H1 (cell line): Measurements from ENCODE around the gene CKAP4. TPM values are rescaled to one million over a fixed set of nuclear protein-coding genes. Genes with fewer than 3 reads are reported as not detected.

Experiments
- CTCF ChIA-PET: fragments of 300-600 bp; sonication (Branson Sonifier 250); formaldehyde crosslinking; loops from one replicate; lab custom pipeline; 2021; ENCODE audit not compliant: partially characterized antibody; lab: Charles Lee
- POLR2A ChIA-PET: fragments of 300-600 bp; sonication (Branson Sonifier 250); formaldehyde crosslinking; loops from one replicate; lab custom pipeline; 2021; ENCODE audit warnings: inconsistent platforms; ENCODE audit not compliant: partially characterized antibody; lab: Charles Lee
- DNase-seq, 2 experiments: peaks; one replicate each; pipeline versions ENCODE4 v3.0.0 to v3.0.0-alpha.2; 2010 to 2022; ENCODE audit warnings: low spot score in 2 of 2, low read depth in 1 of 2, mixed read lengths in 1 of 2
- FAIRE-seq: peaks from 2 replicates; lab custom pipeline; 2011; peaks lifted over from hg19 to GRCh38; lab: Jason Lieb, UNC
- H2AFZ ChIP-seq: 2 replicates; pipeline ENCODE4 v1.8.1; 2012; ENCODE audit warnings: low read length, inconsistent platforms
- H2AK5ac ChIP-seq: 2 replicates; pipeline ENCODE4 v1.6.1; 2013; ENCODE audit warnings: low read depth, low read length
- H2BK120ac ChIP-seq: replicated peaks from 2 replicates; pipeline ENCODE3; 2013; ENCODE audit warnings: low read depth, low read length, inconsistent platforms
- H2BK12ac ChIP-seq: 2 replicates; pipeline ENCODE4 v1.6.1; 2013; ENCODE audit warnings: low read depth, low read length
- H2BK15ac ChIP-seq: 2 replicates; pipeline ENCODE4 v1.6.1; 2013; ENCODE audit warnings: low read length
- H2BK20ac ChIP-seq: 2 replicates; pipeline ENCODE4 v1.6.1; 2013; ENCODE audit warnings: low read length
- H2BK5ac ChIP-seq: 2 replicates; pipeline ENCODE4 v1.6.1; 2013; ENCODE audit warnings: low read depth, low read length
- H3K14ac ChIP-seq: 2 replicates; pipeline ENCODE4 v1.6.1; 2013; ENCODE audit warnings: inconsistent platforms; ENCODE audit not compliant: insufficient read length
- H3K18ac ChIP-seq: 2 replicates; pipeline ENCODE4 v1.6.1; 2013; ENCODE audit warnings: low read length; ENCODE audit errors: extremely low read depth
- H3K23ac ChIP-seq: 2 replicates; pipeline ENCODE4 v1.6.1; 2013; ENCODE audit warnings: inconsistent platforms; ENCODE audit not compliant: insufficient read length
- H3K23me2 ChIP-seq: 2 replicates; pipeline ENCODE4 v1.6.1; 2013; ENCODE audit warnings: low read depth, low read length
- H3K27ac ChIP-seq: 2 replicates; pipeline ENCODE4 v1.6.1; 2011; ENCODE audit warnings: low read depth, low read length, inconsistent platforms
- H3K27me3 ChIP-seq, 4 experiments: replicated peaks in 1 of 4; 1 replicate in 1 of 4; 2 replicates in 3 of 4; pipeline versions ENCODE4 v1.6.1 to v1.8.1; 2011 to 2013; ENCODE audit warnings: low read length in 3 of 4, mild to moderate bottlenecking in 3 of 4, inconsistent platforms in 2 of 4, mixed read lengths in 2 of 4, moderate library complexity in 1 of 4; ENCODE audit not compliant: control insufficient read depth in 3 of 4, insufficient read depth in 3 of 4; ENCODE audit errors: extremely low read depth in 1 of 4
- H3K36me3 ChIP-seq, 4 experiments: 2 replicates each; pipeline versions ENCODE4 v1.6.1 to v1.8.1; 2011 to 2013; ENCODE audit warnings: mild to moderate bottlenecking in 4 of 4, low read length in 3 of 4, moderate library complexity in 2 of 4, control low read depth in 1 of 4, inconsistent platforms in 1 of 4; ENCODE audit not compliant: insufficient read depth in 4 of 4, control insufficient read depth in 2 of 4
- H3K4ac ChIP-seq: replicated peaks from 2 replicates; pipeline ENCODE3; 2013; ENCODE audit warnings: low read length, low read depth, mixed read lengths, inconsistent platforms; ENCODE audit not compliant: insufficient read length
- H3K4me1 ChIP-seq, 4 experiments: replicated peaks in 1 of 4; 1 replicate in 1 of 4; 2 replicates in 3 of 4; pipeline versions ENCODE4 v1.6.1 to v1.8.1; 2011 to 2013; ENCODE audit warnings: low read length in 3 of 4, inconsistent platforms in 2 of 4, mixed read lengths in 1 of 4; ENCODE audit not compliant: insufficient read depth in 4 of 4, control insufficient read depth in 3 of 4
- H3K4me2 ChIP-seq, 2 experiments: 2 replicates each; pipeline versions ENCODE4 v1.6.1 to v1.8.1; 2011 to 2013; ENCODE audit warnings: low read depth in 2 of 2, low read length in 2 of 2, control low read depth in 1 of 2, inconsistent platforms in 1 of 2, mild to moderate bottlenecking in 1 of 2; ENCODE audit not compliant: insufficient read depth in 1 of 2
- H3K4me3 ChIP-seq, 4 experiments: fragments of 200-600, 300-600 bp in 1 of 4; sonication (generic), shearing (Covaris generic), sonication (Bioruptor Twin) in 1 of 4; 2 replicates each; pipeline versions ENCODE4 v1.5.1 to v1.8.1; 2011 to 2016; ENCODE audit warnings: low read length in 4 of 4, low read depth in 3 of 4, control low read depth in 2 of 4, inconsistent platforms in 2 of 4, mild to moderate bottlenecking in 2 of 4, mixed read lengths in 1 of 4, moderate library complexity in 1 of 4; ENCODE audit not compliant: insufficient read depth in 2 of 4; ENCODE audit errors: extremely low read depth in 1 of 4
- H3K56ac ChIP-seq: replicated peaks from 2 replicates; pipeline ENCODE3; 2013; ENCODE audit warnings: low read depth, mild to moderate bottlenecking, mixed read lengths, low read length, inconsistent platforms; ENCODE audit not compliant: insufficient read length
- H3K79me1 ChIP-seq: 2 replicates; pipeline ENCODE4 v1.6.1; 2013; ENCODE audit warnings: low read depth, low read length, control low read depth
- H3K79me2 ChIP-seq, 2 experiments: 2 replicates each; pipeline versions ENCODE4 v1.6.1 to v1.8.1; 2012 to 2013; ENCODE audit warnings: low read length in 2 of 2, mild to moderate bottlenecking in 2 of 2, inconsistent platforms in 1 of 2; ENCODE audit not compliant: insufficient read depth in 2 of 2, control insufficient read depth in 1 of 2
- H3K9ac ChIP-seq, 4 experiments: replicated peaks in 1 of 4; 1 replicate in 1 of 4; 2 replicates in 3 of 4; pipeline versions ENCODE4 v1.6.1 to v1.8.1; 2011 to 2013; ENCODE audit warnings: low read depth in 3 of 4, low read length in 3 of 4, control low read depth in 2 of 4, mild to moderate bottlenecking in 2 of 4, moderate library complexity in 2 of 4, inconsistent platforms in 1 of 4; ENCODE audit errors: extremely low read depth in 1 of 4
- H3K9me3 ChIP-seq, 2 experiments: 2 replicates each; pipeline versions ENCODE4 v1.6.1 to v1.8.1; 2012 to 2013; ENCODE audit warnings: mild to moderate bottlenecking in 2 of 2, moderate library complexity in 2 of 2, control low read depth in 1 of 2, inconsistent platforms in 1 of 2, low read depth in 1 of 2, low read length in 1 of 2, mixed read lengths in 1 of 2; ENCODE audit not compliant: insufficient read depth in 2 of 2
- H4K20me1 ChIP-seq, 2 experiments: replicated peaks in 1 of 2; 2 replicates each; pipeline versions ENCODE3 to v1.8.1; 2011 to 2013; ENCODE audit warnings: inconsistent platforms in 2 of 2, low read length in 2 of 2, mild to moderate bottlenecking in 1 of 2; ENCODE audit not compliant: insufficient read depth in 2 of 2, control insufficient read depth in 1 of 2
- H4K5ac ChIP-seq: 2 replicates; pipeline ENCODE4 v1.6.1; 2013; ENCODE audit warnings: low read length, low read depth, mixed read lengths, inconsistent platforms; ENCODE audit not compliant: insufficient read length
- H4K8ac ChIP-seq: 2 replicates; pipeline ENCODE4 v1.8.0; 2013; ENCODE audit warnings: mild to moderate bottlenecking, moderate library complexity, low read length, inconsistent platforms; ENCODE audit not compliant: insufficient read depth; ENCODE audit errors: extremely low read depth
- H4K91ac ChIP-seq: replicated peaks from 2 replicates; pipeline ENCODE3; 2013; ENCODE audit warnings: low read length, mixed read lengths, inconsistent platforms; ENCODE audit not compliant: insufficient read length
- CBX5 ChIP-seq: fragments of 300-800, 300-1000 bp; sonication (generic); IDR thresholded peaks from 2 replicates; pipeline ENCODE4 v1.7.1; 2016; ENCODE audit warnings: antibody characterized with exemption, low read length, low read depth
- CTBP2 ChIP-seq: IDR thresholded peaks from 2 replicates; pipeline ENCODE4 v1.7.0; 2011; ENCODE audit warnings: borderline replicate concordance, mild to moderate bottlenecking, moderate library complexity, mixed read lengths, low read length; ENCODE audit not compliant: insufficient read depth, insufficient read length
- RNF2 ChIP-seq: fragments of 200-900, 300-1000 bp; sonication (generic); IDR thresholded peaks from 2 replicates; pipeline ENCODE4 v1.7.1; 2016; ENCODE audit warnings: borderline replicate concordance, low read depth, mild to moderate bottlenecking, antibody characterized with exemption, low read length; ENCODE audit not compliant: poor library complexity, severe bottlenecking; ENCODE audit errors: missing control alignments
- SIRT6 ChIP-seq: IDR thresholded peaks from one replicate; pipeline ENCODE4 v1.7.1; 2012; ENCODE audit warnings: low read length, inconsistent platforms
- TAF7 ChIP-seq: optimal IDR thresholded peaks from 2 replicates; pipeline ENCODE3; 2011; ENCODE audit warnings: low read depth, mild to moderate bottlenecking, inconsistent platforms, low read length, moderate library complexity, borderline replicate concordance
- TCF12 ChIP-seq: IDR thresholded peaks from 2 replicates; pipeline ENCODE4 v1.6.1; 2011; ENCODE audit warnings: low read depth, mild to moderate bottlenecking, low read length
- ZNF274 ChIP-seq: IDR thresholded peaks from 2 replicates; pipeline ENCODE4 v1.7.0; 2012; ENCODE audit warnings: low read length, borderline replicate concordance; ENCODE audit errors: extremely low read depth
- WGBS, 2 experiments: shearing (Covaris generic) in 1 of 2; methylation state at CpG; one replicate each; pipeline versions ENCODE4 v1.1.6 to v1.1.7; 2013 to 2015; ENCODE audit warnings: low lambda C conversion rate in 2 of 2, mixed read lengths in 2 of 2, inconsistent platforms in 1 of 2, low coverage in 1 of 2, missing lambda C conversion rate in 1 of 2; ENCODE audit not compliant: insufficient replicate concordance in 2 of 2, insufficient coverage in 1 of 2, insufficient read length in 1 of 2; ENCODE audit errors: extremely low coverage in 1 of 2, missing lambda C conversion rate in 1 of 2; 5-methylcytosine and 5-hydroxymethylcytosine counted together
- polyA plus RNA-seq, 7 experiments: library from polyadenylated mRNA; depleted of rRNA in 3 of 7; stranded (reverse) in 5 of 7; unstranded in 2 of 7; fragments of >200 nt in 5 of 7; fragments of 200-250 nt in 2 of 7; gene quantifications; 1 replicate in 5 of 7; 2 replicates in 1 of 7; 4 replicates in 1 of 7; pipeline versions ENCODE4 v1.2.1 to v1.2.3, GENCODE V29; 2011 to 2013; ENCODE audit warnings: missing spikeins in 2 of 7, mixed read lengths in 2 of 7
- total RNA-seq: library from RNA; stranded (reverse); fragmentation: NEBNext Ultra II Directional; extraction: Animal tissue kit (Norgen Biotek cat#: 25700); gene quantifications from 2 replicates; pipeline ENCODE4 v1.2.1, GENCODE V29; 2021
- TF ChIP-seq, protein P1 (sequence below): IDR thresholded peaks from 2 replicates; pipeline ENCODE4 v1.6.1; 2012; ENCODE audit warnings: inconsistent platforms

The CKAP4 gene
- total and polyA plus RNA-seq, 2 of the 8 experiments (the other 6 are each of a cell fraction or from before 2014, with no cell fraction given) = 35.8 to 80.7 TPM

DNA sequence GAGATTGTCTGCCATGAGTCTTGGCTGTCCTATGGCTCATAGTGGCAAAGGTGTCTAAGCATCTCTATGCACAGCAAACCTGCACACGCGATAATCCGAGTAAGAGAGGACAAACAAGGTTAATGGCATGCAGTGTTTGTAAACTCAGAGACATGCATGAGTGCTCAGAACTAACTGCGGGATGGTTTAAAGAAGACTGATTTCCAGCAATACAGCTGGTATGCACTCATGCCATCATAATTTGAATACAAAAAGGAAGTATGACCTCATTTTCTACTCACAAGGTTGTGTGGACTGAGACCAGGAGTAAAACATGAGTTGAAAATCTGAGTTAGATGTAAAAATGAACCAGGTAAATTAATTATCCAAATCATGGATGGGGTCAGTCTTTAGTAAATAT is 38.2 kb upstream of the CKAP4 start:
- no peak overlapping the region for H3K23ac ChIP-seq
- TF ChIP-seq CBX5 (no peak), TAF7 (no peak), RNF2 (no peak), SIRT6 (no peak), ZNF274 (no peak), CTBP2 (no peak), TCF12 (no peak)
- TF ChIP-seq, protein P1, sequence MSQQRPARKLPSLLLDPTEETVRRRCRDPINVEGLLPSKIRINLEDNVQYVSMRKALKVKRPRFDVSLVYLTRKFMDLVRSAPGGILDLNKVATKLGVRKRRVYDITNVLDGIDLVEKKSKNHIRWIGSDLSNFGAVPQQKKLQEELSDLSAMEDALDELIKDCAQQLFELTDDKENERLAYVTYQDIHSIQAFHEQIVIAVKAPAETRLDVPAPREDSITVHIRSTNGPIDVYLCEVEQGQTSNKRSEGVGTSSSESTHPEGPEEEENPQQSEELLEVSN = no peak
- TF ChIP-seq, all 59 proteins: peak for 0
- no peak for DNase-seq
- Histone ChIP-seq H3K36me3 (no peaks in the 10 kb centered on the region), H3K9ac (no peak overlapping the region; a peak in 2 of 7 replicates), H3K27ac (no peak overlapping the region), H2BK20ac (no peak overlapping the region), H3K9me3 (no peaks in the 10 kb centered on the region), H2AFZ (no peak overlapping the region), H3K27me3 (no peaks in the 10 kb centered on the region), H3K79me1 (no peaks in the 10 kb centered on the region), H4K91ac (no peak overlapping the region), H3K4ac (no peak overlapping the region), H3K23me2 (no peaks in the 10 kb centered on the region), H3K4me3 (no peak overlapping the region), H2AK5ac (no peak overlapping the region), H2BK5ac (no peak overlapping the region), H4K5ac (no peak overlapping the region), H4K20me1 (no peaks in the 10 kb centered on the region), H3K56ac (no peak overlapping the region), H3K79me2 (no peaks in the 10 kb centered on the region), H2BK15ac (no peak overlapping the region), H3K14ac (no peak overlapping the region), H2BK120ac (no peak overlapping the region), H3K18ac (no peak overlapping the region), H4K8ac (no peak overlapping the region), H2BK12ac (no peak overlapping the region), H3K4me2 (no peak overlapping the region), H3K4me1 (no peaks in the 10 kb centered on the region)
- no peak for FAIRE-seq
- POLR2A ChIA-PET = no interaction called here
- 87% methylated on average over 4 of the region's 4 CpGs; no CpG with 5 or more reads in 1 of the 2 experiments for WGBS, 2 experiments
- CTCF ChIA-PET = interaction anchor here (0.6 to 5.7 kb wide), 6 partner anchors 11 to 709 kb away, joined by 3 to 125 read pairs (median 4); no protein-coding TSS in a partner anchor
